T-helper 9 cell (primary cell): Measurements from ENCODE around the gene DGKG.

ENCODE experiments used
- DNase-seq: peaks from one replicate; pipeline ENCODE4 v3.0.0-alpha.2; 2020

The DGKG gene

DNA sequence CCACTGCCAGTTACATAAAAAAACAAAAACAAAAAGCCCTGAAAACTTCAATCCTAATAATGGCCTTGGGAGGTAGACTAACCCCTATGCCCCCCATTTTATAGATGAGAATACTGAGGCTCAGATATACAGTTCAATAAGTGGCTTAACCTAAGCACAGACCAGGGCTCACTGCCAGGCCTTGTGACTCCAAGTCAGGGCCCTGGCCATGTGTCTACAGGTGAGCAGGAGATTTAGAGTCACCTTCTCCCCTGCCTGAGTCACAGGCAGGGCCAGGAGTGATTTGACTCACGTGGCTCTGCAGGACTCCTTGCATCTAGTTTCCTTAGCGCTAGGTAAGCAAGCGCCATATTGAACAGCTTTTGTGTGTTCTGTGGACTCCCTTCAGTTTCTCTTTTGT lies 154.5 kb downstream of the DGKG start:
- no peak for DNase-seq

DNA sequence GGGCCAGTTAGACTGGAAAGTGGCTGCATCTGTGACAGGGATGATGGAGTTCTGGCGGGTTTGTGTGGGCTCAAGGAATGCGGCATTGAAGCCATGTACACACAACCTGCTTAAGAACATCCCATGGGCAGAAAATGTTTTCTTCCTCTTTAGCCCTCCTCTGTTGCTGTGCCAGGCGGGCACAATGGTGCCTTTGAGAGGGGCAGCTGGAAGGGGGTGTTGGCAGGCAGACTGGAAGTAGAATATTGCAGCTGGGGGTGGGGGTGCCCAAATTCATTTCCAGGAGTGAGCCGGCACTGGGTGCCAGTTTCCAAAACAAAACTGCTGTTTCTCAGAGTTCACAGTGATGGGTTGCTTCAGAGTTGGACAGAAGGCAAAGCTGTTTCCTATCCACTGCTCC lies 161.3 kb downstream of the DGKG start:
- no peak for DNase-seq

DNA sequence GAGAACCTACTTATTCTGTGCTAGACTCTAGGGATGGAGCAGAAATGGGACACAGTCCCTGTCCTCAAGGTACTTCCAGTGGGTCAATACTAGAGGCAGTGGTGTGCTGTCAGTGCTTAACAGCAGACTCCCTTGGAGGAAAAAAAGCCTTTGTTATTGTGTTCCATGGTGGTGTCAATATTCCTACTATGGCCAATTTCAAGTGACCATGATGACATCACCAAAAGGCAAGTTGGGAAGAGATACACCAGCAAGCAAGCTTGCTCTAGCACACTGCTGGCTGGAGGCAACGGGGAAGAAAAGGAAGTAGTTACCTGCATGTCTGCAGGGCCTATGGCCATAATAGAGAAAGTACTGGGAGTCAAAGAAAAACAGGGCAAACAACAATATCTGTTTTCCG lies 163.6 kb downstream of the DGKG start:
- DNase-seq, result no peak

DNA sequence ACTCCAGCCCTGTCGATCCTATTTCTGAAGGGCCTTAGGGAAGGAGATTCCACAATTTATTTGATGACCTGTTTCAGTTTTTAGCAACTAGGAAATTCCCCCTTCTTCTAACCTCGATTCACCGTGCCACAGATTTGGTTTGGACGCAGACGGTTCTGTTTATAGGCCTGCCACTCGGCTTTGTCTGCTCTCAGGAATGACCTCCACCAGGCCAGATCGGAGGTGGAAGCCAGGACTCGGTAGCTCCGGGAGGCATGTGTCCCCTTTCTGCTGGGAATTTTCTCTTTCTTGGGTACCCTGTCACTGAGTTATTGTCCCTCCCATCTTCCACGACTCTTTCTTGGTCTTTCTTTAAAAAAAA lies 167.6 kb downstream of the DGKG start:
- no peak for DNase-seq

DNA sequence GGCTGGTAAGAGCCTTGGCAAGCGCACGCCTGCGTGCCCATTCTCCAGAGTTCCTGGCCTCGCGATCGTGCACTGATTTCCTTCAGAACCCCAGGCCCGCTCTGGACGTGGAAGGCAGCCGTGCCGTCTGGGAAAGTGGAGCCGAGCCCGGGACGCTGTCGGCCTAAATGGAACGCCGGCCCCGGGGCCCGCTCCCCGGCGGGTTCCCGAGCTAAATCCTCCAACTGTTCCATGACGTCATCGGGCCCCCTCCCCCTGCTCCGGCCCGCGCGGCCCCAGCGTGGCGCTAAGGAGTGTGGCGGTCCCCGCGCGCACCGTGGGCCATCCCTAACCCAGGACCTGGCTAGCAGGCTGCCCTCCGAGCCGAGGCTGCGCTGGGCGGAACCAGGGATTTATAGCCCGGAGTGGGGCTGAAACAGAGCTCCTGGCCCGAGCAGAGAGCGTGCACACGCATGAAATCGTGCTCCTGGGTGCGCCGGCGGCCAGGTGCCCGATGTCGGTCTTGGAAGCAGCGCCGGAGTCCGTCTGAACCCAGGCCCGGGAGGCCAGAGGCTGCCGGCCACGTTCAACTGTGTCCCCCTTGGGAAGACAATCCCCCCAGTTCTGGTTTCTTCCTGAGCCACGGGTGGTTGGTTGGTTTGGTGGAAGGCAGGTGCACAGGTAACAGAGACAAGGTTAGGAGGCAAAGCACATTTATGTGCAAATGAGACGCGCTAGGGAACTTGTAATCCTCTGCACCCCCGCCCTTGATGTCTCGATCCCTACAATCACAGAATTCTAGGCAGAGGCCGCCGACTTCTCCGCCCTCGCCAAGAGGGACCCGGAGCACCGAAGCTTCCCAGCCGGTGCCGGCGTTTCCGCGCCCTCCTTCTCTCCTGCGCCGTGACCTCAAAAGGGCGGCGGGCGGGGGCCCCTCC lies 168.2 kb downstream of the DGKG start:
- no peak for DNase-seq

DNA sequence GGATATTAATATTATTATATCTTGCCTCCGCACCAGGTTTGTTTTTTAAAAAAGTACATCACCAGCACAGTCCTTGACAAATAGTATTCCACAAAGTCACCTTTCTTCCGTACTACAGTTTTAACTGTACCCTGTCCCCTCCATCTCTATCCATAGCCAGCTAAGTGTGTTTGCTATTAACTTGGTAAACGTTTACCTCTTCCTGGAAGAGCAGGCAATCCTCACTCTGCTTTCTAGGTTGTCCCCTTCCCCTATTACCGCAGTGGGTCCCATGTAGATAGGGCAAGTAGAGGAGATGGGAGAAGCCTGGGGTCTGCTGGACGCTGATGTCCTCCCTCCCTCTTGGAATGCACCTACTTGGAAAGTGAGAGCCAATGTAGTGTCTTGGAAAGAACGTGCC lies 169.2 kb downstream of the DGKG start:
- no peak for DNase-seq

DNA sequence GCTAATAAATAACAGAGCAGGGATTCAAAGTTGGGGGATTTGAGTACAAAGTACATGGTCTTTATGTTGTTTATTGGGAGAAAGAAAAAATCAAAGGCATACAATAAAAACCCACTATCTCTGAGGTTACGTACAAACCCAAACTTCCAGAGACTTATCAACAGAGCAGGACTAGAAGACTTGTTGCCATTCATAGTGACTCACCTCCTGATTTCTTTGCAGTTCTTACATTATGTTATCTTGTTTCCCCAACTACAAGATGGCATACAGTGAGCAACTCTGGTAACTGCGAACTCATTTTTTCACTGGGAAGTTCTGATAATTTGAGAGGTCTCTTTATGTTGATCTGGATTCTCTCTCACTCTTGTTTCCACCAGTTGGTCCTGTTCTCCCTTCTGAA lies 172.5 kb downstream of the DGKG start:
- DNase-seq, result no peak

DNA sequence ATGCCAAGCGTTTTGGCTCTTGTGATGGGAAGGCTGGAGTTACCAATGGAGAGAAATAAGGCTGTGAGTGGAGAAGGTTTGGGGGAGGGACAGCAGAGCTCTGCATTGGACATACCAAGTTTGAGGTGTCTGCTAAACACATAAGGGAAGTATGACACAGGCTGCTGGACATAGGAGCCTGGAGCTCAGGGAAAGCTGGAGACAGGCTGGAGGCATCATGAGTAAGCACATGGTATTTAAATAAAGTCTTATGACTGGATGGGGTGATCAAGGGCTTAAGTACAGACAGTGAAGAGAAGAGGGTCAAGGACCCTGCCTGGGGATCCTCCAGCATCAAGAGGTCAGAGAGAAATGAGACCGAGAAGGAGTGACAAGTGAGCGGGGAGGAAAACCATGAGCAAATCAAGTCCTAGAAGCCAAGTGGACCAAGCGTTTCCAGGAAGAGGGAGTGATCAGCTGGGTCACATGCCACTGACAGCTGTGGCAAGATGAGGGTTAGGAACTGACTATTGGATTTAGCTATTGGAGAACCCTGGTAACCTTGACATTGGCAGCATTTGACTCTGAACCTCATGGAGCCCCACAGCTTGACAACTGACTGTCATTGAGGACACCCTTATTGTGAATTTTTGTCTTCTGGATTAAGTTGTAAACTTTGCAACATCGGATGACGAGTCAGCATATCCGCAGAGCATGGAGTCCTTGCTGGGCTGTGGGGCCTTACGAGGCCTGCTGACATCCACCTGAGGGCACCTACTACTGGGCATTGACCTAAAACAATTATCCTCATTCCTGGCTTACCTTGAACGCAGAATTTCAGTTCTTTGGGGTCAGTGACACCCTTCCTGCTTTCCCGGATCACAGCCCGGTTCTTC lies 174.4 kb downstream of the DGKG start:
- DNase-seq, result no peak

DNA sequence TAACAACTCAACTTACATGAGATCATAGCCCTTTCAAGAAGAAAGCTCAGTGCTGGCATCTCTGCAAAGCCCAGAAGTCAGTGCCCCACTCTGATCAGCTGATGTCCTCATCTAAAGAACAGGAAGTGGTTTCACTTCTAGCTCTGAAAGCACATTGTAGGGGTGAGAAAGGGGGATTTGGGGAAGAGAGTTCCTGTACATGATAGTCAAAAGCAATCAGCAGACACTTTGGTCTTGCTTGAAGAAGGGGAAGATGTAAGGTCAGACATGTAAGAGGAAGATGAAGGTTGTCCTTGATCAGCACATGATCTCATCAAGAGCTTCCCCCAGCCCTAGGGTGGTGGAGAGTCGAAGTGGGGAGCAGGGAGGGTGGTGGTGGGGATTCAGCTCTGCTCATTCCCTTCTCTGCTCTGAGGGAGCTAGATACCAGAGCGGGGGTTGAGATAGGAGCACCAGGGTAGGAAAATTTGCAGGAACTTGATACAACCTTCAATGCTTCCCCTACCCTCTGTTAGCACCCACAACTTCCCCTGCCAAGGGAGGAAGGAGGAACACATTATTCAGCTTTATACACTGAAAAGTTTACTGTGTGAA lies 176.7 kb downstream of the DGKG start:
- no peak for DNase-seq

DNA sequence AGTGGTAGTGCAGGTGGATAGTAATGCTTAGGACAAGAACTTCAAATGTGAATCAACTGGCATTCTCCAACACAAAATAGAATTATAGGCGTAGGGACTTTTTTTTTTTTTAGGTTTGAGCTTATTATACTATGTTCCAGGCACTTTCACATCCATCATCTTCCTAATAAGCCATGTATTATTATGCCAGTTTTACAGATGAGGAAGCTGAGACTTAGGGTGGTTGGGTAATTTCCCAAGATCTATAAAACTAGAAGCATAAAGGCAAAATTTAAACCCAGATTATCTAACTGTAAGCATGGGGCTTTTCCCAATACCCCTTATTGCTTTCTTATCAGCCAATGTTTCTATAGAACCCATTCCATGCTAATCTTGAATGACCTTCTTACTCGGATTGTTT lies 178.0 kb downstream of the DGKG start:
- DNase-seq, result no peak

DNA sequence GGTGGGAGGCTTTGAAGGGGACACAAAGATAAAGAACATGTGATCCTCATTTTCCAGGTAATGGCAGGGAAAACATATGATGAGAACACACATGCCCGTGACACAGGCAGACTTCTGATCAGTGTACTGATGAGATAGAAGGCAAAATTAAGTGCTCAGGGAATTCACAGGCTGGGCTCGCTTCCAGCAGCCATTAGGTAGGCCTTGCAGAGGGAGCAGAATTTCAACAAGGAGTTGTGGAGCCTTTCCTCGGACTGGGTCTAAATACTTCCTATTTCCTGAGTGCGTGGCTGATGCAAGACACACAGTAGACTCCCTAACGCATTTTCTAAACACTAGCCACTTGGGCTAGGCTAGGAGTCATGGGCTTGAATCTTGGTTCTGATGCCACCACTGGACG lies 179.2 kb downstream of the DGKG start:
- DNase-seq, result no peak

DNA sequence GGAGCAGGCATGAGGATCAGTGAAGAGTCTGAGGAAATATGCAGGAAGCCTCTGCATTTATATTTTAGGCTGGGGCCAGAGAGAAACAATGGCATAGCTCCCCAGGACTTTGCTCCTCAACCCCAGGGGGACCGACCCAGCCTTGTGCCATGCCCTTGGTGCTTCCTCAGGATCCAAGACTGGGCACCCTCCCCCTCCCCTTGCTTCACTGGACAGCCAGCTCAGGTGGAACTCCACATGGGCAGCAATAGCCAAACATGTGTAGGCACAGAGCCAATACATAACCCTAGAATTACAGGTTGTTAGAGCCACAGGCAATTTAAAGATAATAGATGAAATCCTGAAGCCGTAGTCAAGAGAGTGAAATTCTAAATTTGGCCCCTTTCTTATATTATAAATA lies 180.1 kb downstream of the DGKG start:
- no peak for DNase-seq

DNA sequence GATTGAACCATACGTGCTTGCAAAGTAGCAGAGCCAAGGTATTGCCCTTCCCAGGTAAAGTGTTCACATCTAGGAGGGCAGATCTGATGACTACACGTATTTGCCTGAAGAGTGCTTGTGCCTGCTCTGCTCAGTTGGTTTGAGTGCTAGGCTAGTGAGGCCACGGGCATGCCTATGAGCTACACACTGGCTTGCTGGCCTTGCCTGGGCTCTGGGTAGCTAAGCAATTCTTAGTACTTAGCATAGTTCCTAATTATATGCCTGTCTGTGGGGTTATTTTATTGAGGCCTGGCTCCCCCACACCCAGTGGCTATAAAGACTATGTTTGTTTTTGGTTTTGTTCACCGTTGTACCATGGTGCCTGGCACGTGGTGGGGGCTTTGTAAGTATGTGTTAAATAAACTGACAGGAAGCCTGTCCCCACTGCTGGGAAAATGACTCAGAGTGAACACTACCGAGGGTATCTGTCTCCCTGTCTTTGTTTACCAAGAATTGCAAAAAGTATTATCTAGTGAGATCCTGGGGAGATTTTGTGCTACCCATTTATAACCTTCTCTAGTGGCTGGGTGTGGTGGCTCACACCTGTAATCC lies 181.0 kb downstream of the DGKG start:
- no peak for DNase-seq

DNA sequence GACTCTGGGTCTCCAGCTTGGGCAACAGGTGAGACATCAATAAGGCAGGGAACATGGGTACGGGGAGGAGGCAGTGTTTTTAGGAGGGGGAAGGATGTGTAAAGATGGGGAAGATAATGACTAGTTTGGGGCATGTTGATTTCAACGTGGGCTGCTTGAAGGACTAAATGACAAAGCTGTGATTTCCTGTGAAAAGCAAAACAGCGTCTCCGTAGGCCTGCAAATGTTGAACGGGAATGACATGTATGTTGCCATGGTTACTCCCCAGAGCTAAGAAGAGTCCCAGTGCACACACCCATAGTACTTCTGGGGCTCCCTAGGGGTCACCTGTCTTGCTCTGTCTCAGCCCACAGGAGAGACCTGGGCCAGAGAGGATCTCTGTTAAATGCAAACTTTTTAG lies 181.9 kb downstream of the DGKG start:
- no peak for DNase-seq

DNA sequence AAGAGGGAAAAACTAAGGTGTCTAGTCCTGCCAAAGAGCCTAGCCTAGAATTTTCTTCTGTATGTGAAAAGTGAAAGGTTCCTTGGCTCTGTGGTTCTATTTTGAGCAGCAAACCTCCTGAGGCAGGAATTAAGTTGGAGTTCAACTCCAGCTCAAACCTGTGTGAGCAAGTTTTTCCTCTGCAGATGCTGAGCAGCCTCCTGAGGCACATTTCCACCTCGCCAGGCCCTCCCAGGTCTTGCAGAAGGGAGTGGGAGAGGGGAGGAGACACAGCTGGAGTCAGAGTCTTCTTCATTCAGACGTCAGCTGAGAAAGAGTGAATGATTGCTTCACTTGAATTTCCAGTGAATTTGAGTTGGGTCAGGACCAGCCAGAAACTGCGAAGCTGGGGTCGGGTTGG lies 183.6 kb downstream of the DGKG start:
- no peak for DNase-seq

DNA sequence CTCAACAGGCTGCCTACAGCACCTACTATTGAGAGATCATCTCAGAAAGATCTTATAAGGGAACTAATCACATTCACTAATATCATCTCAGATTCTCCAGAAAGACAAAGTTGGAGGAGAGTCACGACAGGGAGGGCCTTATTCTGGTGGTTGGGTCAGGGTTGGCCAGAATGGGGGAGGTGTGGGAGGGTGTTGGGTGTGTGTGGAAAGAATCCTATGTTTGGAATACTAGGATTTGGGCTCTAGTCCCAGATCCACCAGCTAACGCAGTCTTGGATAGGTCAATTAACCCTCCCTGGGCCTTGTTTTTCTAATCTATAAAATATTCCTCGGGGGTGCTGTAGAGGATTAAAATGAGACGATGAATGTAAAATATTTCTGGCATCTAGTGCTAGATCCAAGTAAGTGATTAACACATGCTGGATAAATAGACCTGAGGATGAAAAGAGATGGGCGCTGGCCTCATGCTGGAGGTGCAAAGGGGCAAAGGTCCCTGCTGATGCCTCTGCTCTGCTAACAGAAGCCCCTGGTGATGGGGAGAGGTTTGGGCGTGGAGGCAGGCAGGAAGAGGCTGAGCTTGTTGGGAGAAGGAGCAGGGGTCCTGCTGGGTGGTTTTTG lies 185.6 kb downstream of the DGKG start:
- no peak for DNase-seq

DNA sequence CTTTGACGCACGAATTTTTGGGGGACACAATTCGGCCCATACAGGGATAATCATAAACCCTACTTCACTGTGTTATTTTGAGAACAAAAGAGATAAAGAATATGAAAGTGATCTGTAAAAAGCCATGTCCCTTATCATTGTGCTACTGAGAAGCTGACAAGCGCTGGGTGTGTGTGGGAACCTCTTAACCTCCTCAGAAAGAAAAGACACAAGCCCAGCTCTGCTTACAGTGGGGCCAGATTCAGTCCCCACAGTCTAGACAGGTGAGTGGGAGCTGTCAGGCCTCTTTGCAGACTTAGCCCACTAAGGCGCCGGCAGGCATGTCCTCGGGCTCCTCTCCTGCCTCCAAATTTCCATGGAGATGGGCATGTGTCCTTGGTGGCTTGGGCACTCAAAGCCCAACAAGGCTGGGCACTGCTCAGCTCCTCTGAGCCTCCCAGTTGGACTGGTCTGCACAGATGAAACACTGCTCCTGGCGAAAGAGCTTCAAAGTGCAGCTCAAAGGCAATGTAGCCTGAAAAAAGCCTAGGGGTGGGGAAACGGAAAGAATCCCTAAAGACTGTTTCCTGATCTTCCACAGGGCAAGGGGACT lies 188.7 kb downstream of the DGKG start:
- DNase-seq, result no peak

DNA sequence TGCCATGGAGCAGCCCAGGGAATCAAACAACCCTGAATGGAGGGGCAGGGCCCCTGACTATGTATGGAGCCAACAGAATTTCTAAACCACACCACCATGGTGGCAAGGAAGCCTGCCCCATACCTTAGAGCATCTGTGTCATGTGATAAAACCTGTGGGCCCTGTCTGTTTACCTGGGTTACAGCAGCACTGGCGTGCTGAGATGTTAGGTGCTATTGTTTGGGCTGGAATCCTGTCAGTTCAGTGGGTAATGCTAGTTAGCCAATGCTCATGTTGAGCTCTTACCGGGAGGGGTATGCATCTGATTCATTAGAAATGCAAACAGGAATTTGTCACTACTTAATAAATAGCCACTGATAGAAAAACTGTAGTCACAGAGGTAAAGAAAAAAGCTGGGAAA lies 189.7 kb downstream of the DGKG start:
- no peak for DNase-seq

DNA sequence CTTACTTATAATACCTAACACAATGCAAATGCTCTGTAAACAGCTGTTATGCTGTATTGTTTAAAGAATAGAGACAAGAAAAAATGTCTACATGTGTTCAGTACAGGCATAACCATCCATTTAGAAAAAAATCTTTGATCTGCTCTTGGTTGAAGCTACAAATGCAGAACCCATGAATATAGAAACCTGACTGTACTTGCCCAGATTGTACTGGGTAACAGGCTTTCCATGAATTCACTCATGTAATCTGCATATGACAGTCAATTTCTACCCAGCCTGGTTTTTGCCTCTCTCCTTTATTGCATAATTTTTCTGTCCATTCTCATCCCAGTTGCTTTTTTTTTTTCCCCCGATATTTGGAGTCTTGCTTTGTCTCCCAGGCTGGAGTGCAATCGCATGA lies 190.5 kb downstream of the DGKG start:
- no peak for DNase-seq

DNA sequence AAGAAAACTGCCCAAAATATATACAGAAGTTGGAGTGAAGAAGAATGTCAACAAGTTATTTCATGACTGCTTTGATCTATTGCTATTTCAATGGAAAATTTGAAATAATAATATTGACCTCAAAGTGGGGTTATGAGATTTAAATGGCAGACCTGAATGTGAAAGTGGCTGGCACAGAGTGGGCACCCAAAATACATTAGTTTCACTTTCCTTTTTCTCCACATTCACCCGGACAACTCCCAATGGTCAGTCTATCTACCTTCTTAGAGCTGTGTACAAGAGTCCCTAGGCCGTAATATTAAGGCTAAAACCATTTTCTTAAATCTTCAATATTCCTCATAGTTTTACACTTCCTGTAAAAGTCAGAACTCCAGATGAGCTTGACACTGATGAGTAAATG lies 191.5 kb downstream of the DGKG start:
- DNase-seq, result no peak

DNA sequence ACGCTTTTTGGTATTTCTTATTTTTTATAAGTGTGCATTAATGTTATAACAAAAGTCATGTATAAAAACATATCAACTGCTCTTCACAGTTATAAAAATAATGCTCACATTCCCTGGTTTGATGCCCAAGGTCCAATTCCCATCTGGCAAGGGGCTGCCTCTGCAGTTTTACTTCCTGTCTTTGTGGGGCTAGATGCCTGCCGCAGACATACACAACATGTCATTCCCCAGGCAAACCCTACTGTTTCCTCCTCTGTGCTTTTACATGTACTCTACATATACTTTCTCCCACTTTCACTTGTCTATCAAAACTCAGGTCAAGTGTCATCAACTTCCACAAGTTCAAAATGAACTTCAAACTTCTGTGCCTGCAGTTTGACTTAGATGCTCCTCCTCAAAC lies 192.7 kb downstream of the DGKG start:
- DNase-seq, result no peak

DNA sequence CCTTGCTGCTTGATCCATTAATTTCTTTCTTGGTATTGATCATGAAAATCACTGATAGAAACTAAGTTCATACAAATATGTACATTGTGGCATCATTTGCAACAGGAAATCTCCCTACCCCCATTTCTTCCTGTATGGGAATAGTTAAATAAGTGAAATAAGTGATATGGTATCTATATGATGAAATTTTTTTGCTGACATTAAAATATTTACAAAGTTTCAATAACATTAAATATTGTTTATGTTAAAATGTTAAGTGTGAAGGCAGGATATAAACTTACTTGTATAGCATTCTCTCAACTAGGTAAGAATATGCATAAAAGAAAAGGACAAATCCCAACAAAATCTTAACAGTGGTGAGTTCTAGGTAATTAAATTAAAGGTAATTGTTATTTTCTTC lies 193.1 kb downstream of the DGKG start:
- no peak for DNase-seq
